GM19351 (cell line): Measurements from ENCODE around the gene NTF4.
A peak's percentile ranks its signal among the peaks of the same experiment; 100 is the strongest.
"Not testable (repeated sequence)": the region's sequence is repeated elsewhere in the genome, so short reads cannot be mapped to it uniquely, and the experiment has no call there.

Source experiments
- ATAC-seq: cut with Tn5 transposase; IDR thresholded peaks from one replicate; pipeline ENCODE4 v1.9.1; 2021; ENCODE audit warnings: mild to moderate bottlenecking, moderate library complexity; ENCODE audit not compliant: unreplicated experiment

NTF4 gene

DNA sequence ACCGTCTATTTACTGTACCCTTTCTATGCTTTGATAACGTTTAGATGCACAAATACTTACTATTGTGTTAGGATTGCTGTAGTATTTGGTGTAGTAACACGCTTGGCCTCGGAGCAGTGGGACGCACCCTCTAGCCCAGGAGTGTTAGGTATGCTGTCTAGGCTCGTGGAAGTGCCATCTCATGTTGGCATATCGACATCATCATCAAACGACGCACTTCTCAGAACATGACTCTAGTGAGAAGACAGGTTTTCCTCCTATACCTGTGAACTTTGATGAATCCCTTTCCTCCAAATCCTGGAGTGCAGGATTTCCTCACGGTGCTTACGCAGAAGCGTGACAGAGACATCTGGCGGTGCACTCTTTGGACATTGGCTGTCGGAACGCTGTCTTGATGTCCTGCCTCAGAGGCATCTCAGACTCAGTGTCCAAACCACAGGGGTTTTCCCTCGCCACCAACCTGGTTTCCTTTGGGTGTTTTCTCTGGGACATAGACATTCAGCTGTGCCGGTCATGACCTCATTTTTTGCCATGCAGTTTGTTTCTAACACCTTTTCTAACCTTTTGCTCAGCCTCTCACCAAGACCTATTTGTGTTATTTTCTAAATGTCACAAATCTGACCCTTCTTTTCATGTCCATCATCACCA lies 26.9 kb upstream of the NTF4 start:
- ATAC-seq, result no peak

DNA sequence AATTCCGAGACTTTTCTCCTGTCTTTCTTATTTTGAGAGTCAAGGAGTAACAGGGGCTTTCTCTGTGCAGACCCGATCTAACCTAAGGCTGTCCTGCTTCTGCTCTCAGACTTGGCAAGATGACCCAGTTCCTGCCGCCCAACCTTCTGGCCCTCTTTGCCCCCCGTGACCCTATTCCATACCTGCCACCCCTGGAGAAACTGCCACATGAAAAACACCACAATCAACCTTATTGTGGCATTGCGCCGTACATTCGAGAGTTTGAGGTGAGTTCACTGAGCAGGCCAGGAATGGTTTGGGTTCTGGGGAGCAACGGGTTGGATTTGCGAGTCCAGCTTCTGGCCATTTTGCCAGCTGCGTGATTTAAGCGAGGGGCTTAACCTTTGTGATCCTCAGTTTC lies 21.7 kb upstream of the NTF4 start:
- no peak for ATAC-seq

DNA sequence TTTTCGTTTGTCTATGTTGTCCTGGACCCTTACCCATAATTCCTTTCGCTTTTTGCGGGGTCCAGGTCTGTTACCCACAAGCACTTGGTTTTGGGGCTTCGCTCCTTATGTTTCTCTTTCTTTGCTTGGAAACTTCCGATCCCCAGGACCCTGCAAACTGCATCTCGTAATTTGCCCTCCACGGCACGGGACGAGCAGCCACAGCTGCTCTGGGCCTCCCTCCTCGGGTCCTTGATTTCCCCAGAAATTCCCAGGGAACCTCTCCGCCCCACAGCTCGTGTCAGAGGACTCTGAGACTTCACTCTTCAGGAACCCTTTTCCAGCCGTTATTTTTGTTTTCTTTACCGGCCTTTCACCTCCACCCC lies 21.2 kb upstream of the NTF4 start:
- no peak for ATAC-seq

DNA sequence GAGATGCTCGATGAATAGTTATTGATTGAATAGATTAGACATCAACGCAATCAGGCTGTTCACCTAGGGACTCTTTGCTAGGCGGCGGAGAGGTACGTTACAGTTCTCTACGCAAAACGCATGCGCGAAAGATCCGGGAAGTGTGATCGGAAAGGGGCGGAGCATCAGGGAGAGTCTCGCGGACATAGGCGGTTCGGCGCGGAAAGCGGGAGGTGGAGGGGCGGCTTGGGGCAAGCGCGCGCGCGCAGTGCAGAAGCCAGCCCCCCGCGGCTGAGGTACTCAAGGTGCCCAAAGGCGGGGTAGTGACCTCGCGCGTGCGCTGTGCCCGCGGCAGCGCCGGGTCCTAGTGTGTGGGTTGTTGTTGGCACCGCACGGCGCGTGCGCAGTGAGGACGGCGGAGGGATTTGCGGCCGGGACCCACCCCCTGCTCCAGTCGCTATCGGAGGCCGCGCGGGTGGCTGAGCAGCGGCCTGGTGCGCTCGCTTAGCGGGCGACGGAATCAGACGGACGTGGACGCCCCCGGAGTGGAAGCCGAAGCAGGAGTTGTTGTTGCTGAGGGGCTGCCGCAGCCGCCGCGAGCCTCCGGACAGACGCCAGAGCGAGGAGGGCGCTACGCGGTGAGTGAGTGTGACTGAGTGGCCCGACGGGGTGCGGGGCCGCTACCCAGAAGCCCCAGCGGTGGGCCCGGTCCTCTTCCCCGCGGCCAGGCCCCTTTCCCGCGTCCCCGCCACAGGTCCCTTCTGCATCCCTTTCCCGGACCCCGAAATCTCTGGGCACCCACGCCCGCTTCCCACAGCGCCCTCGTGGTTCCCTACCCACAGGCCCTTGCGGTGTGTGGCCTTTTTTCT lies 20.6 kb upstream of the NTF4 start, which contains the start of gene SNRNP70:
Gene SNRNP70 (plus strand): TSS at position 432 of the 848 bp plus-strand sequence. CDS start 964 bp downstream, outside the sequence.
- ATAC-seq, result peak; percentile 85

DNA sequence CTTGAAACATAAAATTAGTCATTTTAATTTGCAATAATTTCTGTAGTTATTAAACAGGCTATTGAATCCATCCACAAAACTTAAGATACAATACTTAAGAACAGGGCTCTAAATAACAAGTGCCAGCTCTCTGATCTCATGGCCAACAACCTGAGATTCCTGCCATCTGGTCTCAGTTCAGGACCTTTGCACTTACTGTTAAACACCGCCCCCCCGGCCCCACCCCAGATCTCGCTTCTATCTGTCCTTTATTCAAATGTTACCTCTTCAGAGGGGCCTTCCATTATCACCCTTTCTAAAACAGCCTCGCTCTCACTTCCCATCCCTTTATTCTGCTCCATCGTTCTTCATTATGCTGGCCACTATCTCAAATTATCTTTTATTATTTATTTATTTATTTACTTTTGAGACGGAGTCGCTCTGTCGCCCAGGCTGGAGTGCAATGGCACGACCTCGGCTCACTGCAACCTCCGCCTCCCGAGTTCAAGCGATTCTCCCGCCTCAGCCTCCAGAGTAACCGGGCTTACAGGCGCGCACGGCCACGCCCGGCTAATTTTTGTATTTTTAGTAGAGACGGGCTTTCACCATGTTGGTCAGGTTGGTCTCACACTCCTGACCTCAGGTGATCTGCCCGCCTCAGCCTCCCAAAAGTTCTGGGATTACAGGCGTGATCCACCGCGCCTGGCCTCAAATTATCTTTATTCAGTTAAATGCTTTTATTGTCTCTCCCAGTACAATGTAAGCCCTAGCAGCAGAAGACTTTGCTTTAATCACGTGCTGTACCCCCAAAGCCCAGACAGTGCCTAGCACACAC lies 19.8 kb upstream of the NTF4 start:
- ATAC-seq, result no peak

DNA sequence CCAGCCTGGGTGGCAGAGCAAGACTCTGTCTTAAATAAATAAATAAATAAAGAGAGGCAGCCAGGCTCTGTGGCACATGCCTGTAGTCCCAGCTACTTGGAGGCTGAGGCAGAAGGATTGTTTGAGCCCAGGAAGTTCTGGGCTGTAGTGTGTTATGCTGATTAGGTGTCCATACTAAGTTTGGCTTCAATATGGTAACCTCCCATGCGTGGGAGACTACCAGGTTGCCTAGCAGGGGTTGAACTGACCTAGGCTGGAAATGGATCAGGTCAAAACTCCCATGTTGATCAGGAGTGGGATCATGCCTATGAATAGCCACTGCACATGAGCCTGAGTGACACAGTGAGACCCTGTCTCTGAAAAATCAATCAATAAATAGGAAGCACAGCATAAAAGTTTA lies 16.7 kb upstream of the NTF4 start:
- ATAC-seq, result no peak

DNA sequence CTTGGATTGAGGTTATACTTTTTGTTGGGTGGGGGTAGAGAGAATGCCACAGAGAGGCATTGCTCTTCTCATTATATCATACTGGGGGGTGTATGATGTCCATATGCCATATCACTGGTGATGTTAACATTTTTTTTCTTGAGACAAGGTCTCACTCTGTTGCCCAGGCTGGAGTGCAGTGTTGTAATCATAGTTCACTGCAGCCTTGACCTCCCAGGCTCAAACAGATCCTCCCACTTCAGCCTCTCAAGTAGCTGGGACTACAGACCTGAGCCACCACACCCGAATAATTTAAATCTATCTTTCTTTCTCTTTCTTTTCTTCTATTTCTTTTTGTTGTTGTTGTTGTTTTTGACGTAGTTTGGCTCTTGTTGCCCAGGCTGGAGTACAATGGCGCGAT lies 15.8 kb upstream of the NTF4 start:
- no peak for ATAC-seq

DNA sequence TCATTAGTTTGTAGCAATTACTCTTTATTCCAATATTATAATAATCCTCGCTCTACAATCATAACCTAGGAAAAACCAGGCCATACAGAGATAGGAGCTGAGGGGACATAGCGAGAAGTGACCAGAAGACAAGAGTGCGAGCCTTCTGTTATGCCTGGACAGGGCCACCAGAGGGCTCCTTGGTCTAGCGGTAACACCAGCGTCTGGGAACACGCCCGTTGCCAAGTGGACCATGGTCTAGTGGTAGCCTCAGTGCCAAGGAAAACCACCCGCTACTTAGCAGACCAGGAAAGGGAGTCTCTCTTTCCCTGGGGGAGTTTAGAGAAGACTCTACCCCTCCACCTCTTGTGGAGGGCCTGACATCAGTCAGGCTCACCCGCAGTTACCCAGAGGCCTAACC lies 10.3 kb upstream of the NTF4 start:
- not testable (repeated sequence) for ATAC-seq

DNA sequence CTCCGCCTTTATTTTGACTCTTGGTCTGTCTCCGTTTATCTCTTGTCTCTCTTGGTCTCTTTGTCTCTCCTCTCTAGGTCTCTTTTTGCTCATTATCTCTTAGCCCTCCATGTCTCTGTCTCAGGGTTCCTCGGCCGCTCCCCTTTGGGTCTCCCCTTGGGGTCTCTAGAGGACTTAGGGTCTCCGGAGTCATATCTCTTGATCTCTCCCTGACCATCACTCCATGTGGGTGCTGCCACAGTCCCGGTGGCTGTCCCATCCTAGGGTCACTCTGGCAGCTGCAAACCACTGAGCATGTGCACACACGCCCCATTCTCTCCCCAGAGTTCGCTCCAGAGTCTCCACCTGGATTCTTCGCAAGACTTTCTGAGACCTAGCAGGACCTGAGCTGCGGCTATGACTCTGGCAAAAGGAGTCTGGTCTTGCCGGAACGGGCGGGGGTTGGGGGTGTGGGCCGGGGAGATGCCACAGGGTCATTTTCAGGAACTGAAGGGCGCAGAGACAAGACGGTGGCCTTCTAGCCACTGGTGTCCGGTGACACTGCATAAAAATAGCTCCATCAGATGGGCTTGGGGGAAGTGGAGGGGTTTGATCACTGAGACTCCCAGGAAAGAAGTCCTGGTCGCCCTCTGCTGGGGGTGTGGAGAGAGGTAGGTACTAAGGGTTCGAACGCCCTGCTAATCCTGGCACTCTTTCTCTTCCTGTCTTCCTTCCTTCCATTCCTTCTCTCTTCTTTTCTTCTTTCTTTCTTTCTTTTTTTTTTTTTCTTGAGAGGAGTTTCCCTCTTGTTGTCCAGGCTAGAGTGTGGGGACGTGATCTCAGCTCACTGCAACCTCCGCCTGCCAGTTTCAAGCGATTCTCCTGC lies 9.1 kb upstream of the NTF4 start:
- ATAC-seq, result no peak

DNA sequence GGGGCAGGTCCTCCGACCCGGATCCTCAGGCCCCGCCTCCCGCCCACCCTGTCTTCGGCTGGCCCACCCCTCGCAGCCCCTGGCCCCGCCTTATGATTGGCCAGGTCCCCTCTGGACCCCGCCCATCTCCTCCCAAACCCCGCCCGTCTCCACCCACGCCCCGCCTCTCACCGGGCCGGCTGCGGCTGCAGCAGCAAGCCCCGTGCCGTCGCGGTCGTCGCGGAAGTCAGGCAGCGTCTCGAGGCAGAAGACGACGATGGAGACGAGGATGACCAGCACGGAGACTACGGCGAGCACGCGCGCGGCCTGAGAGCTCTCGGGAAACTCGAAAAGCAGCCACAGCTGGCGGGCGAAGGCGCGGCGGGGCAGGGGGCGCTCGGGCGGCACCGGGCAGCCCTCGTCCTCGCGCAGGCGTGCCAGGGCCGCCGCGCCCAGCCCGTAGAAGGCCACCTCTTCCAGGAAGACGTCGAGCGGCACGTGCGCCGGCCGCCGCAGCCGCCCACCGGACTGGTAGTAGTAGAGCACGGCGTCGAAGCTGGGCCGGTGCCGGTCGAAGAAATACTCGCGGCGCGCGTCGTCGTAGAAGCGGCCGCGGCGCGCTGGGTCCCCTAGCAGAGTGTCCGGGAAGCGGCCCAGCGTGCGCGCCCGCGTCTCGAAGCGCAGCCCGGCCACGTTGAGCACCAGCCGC lies 7.4 kb upstream of the NTF4 start:
- ATAC-seq, result no peak

DNA sequence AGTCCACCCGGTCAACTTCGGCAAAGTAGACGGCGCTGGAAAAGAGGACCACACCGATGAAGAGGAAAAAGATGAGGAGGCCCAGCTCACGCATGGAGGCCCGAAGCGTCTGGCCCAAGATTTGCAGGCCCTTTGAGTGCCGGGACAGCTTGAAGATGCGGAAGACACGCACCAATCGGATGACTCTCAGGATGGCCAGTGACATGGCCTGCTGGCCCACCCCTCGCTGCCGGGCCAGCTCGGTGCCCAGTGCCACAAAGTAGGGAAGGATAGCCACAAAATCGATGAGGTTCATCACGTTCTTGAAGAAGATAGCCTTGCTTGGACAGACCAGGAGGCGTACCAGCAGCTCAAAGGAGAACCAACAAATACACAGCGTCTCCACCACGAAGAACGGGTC lies 5.8 kb upstream of the NTF4 start:
- ATAC-seq, result no peak

DNA sequence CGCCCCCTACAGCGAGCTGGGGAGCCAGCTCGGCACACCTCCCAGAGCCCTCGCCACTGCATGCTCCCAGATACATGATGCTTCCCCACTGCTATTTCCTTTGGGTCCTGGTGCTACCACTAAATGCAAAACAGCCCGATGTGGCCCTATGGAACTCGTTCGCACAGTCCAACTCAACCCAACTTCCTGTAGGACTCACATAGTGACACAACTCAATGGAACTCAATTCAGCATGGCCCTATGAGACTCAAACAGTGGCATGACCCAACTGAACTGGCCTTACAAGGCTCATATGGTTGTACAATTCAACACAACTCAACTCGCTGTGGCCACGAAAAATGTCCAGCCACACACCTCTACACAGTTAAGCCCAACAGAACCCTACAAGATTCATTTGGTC lies 4.4 kb upstream of the NTF4 start:
- ATAC-seq, result no peak

DNA sequence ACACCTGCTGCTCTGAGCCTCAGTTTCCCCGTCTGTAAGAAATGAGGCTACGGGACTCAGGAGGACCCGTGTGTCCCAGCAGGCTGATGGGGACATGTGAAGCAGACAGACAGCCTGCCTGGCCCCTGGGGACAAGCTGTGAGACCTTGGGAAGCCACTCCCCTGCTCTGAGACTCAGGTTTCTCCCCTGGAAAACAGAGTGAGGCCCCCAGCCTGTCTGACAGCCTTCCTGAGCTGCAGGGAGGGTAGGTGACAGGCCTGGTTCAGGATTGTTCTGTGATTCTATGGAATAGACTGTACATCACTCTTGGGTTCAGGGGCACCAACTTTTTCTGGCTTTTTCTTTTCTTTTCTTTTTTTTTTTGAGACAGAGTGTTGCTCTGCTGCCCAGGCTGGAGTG lies 2.9 kb upstream of the NTF4 start:
- no peak for ATAC-seq

DNA sequence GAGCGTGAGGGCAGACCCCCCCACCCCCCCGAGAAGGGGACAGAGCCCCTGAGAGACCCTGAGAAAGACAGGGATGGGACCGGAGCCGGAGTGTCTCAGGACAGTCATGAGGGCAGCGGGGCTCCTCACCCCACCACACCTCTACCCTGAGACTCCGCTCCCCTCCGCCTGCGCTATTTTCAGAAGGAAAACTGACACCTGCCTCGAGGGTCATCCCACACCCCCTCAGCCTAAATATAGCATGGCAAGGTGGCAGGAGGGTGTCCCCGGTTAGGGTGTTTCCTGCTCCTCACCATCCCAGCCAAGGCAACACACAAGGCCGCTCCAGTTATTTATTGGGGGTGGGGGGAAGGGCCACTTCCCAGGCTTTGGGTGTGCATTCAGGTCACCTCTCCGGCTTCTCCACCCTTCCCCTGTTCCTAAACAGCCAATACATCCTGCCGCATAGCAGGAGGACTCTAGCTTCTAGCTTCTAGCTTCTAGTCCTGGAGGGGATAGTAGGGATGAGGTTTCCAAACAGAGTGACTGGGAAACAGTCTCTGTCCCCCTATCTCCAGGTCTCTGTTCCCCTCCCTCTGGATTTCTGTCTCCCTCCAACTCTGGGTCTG lies 1.4 kb upstream of the NTF4 start:
- ATAC-seq, result no peak

DNA sequence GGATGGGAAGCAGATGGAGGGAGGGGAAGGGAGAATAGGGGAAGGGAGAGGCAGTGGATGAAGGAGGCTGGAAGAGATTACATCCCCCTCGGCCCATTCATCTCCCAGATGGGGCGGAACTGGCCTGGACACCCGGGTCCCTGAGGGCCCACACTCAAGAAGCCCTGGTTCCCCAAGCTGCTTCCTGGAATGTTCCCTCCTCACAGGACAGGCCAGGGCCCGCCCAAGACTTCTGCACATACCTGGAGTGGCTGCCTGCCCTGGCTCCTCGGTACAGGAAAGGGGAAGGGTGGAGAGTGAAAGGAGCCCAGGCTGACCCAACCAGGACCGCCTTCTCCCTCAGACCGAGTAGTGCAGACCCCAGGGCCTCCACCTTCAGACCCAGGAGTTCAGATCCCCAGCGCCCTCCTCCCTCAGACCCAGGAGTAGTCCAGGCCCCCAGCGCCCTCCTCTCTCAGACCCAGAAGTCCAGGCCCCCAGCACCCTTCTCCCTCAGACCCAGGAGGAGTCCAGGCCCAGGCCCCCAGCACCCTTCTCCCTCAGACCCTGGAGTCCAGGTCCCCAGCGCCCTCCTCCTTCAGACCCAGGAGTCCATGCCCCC lies 489 bp downstream of the NTF4 start:
- ATAC-seq, result no peak

DNA sequence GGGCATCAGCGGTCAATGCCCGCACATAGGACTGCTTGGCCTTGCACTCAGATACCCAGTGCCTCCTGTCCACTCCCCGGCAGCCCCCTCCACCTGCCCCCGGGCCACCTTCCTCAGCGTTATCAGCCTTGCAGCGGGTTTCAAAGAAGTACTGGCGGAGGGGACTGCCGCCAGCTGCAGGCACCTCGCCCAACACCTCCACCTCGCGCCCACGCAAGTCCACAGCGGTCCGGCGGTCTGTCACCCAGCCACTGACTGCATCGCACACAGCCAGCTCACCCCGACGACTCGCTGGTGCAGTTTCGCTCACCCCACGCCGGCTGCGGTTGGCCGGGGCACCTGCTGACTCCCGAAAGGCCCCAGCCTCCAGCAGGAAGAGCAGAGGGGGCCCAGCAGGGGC lies 3.2 kb downstream of the NTF4 start:
- no peak for ATAC-seq

DNA sequence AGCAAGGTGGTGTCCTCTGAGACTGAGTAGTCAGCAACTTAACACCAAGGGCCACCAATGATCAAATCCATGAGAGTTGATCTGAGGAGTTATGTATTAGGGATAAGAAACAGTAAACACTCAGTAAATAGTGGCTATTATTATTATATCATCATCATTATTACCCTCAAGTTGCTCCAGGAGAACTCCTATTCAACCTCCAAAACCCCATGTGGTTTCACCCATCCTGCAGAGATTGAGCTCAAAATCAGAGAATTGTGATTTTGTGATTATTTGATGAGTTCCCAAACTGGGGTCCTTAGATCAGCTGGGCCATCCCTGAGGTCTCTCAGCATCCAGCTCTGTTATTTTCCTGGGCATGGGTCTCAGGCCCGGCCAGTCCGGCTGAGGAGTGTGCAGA lies 3.6 kb downstream of the NTF4 start:
- ATAC-seq, result no peak

DNA sequence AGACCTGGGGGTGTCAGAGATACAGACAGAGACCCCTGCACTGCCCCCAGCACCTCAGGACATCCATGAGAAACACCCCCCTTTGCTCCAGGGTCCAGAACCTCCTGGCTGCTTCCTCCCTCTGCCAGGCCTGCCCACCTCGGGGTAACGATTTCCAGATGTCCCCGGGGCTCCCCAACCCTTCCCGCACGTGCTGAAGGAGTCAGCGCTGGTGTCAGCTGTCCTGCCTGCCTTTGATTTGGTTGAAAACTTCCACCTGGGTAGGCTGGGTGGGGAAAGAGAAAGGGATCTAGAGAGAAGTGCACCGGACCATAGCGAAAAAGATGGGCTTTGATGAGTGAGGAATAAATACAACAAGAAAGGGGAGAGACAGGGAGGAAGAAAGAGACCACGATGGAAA lies 5.6 kb downstream of the NTF4 start:
- no peak for ATAC-seq

DNA sequence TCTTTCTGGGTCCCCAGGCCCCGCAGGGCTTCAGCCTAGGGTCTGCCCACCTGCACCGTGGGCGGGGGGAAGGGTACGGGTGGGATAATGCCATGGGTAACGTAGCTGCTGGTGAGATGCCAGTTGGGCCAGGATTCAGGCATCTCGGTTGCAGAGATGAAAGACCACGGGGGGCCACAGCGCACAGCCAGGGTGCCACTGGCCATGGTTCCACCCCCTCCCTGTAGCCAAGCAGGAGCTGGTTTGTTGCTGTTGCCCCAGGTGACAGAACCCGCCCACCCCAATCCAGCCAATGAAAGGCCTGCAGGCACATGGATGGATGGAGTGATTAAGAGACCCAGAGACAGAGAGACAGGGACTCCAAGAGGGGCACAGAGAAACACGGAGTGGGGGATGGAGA lies 6.1 kb downstream of the NTF4 start:
- no peak for ATAC-seq
